Measurements from ENCODE around the gene GOLGA7B. TPM values are rescaled to one million over a fixed set of nuclear protein-coding genes. Genes with fewer than 3 reads are reported as not detected.

Gene GOLGA7B
- total RNA-seq, 1 experiment from 2014 or later, result not detected

DNA sequence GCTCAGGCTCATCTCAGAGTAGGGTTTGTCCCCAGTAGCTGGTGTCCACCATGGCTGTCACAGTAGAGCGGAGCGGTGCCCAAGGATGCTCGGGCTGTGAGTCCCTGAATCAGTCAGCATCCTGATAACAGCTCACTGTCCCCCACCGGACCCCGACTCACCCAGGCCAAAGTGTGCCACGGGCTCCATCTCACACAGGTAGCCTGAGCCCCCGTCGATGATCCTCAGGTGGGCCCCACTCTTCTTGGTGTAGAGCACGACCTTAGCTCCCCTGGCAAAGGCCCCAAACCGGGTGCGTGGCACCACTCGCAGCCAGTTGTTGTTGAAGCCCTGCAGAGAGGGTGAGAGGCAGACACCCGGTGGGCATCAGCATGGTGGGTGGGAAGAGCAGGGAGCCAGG, 45.4 kb downstream of the GOLGA7B start:
- no TSS peak for BruUV-seq (replicated peaks)
- intact Hi-C loops (cut with micrococcal nuclease), result no loop called here
- no peak overlapping the region for H3K4me3 Mint-ChIP-seq (ENCODE audit: unreplicated experiment)
- TF ChIP-seq CTCF (IDR thresholded peaks at IDR 0.05; ENCODE audit: unreplicated experiment), result no peak
- POLR2A ChIA-PET, result interaction anchor here (0.6 to 0.8 kb wide), 3 partner anchors 10 to 148 kb away, joined by 3 to 4 read pairs (median 3); no protein-coding TSS in a partner anchor
- H3K9me3 Mint-ChIP-seq (ENCODE audit: unreplicated experiment), result no peaks in the 10 kb centered on the region
- no peaks in the 10 kb centered on the region for H3K27me3 Mint-ChIP-seq (ENCODE audit: insufficient read depth, unreplicated experiment)
- H3K36me3 Mint-ChIP-seq (ENCODE audit: insufficient read depth, unreplicated experiment), result no peaks in the 10 kb centered on the region
- no peaks in the 10 kb centered on the region for H3K4me1 Mint-ChIP-seq (ENCODE audit: insufficient read depth, unreplicated experiment)
- CTCF ChIA-PET, result interaction anchor here (0.5 to 2.2 kb wide), 4 partner anchors 20 to 147 kb away, joined by 3 to 6 read pairs (median 4); no protein-coding TSS in a partner anchor
- no peak for DNase-seq (ENCODE audit: unreplicated experiment)
- H3K27ac Mint-ChIP-seq (ENCODE audit: low read depth, unreplicated experiment), result no peak overlapping the region

- DNase-seq (ENCODE audit: unreplicated experiment), result no peak
Observed at GRCh38 chr10:97895915-97896314, 46.3 kb downstream of the GOLGA7B start.

DNA sequence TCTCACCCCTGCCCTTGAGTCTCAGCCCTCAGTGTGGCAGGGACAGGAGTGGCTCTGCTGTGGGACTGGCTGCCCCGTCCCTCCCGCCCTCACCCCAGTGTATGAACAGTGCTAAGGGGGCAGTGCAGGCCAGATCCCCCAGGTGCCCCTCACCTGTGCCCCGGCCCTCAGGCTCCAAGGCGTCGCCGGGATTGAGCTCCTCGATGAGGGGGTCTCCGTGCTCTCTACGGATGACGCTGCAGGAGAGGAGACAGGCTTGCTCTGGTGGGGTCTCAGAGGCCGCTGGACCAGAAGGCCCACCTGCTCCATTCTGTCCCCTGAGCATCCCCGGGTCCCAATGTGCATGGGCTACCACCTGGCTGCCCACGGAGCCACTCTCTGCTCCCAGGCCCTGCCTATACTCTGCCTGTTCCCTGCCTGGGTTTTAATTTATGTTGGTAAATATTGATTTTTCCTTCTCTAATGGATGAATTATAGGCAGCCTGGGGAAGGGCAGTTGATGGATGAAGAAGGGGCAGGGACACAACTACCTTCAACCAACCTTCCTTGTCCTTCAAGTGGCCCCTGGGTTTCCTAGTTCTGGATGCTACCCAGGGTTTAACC, 47.2 kb downstream of the GOLGA7B start:
- H3K27me3 Mint-ChIP-seq (ENCODE audit: insufficient read depth, unreplicated experiment), result no peaks in the 10 kb centered on the region
- H3K4me1 Mint-ChIP-seq (ENCODE audit: insufficient read depth, unreplicated experiment), result no peaks in the 10 kb centered on the region
- no peaks in the 10 kb centered on the region for H3K9me3 Mint-ChIP-seq (ENCODE audit: unreplicated experiment)
- ChIA-PET CTCF (interaction anchor here (1.1 kb wide), 1 partner anchor 155 kb away, joined by 4 read pairs; no protein-coding TSS in a partner anchor), POLR2A (no interaction called here)
- no peak for DNase-seq (ENCODE audit: unreplicated experiment)
- intact Hi-C loops (cut with micrococcal nuclease), result no loop called here
- no peak overlapping the region for H3K4me3 Mint-ChIP-seq (ENCODE audit: unreplicated experiment)
- H3K27ac Mint-ChIP-seq (ENCODE audit: low read depth, unreplicated experiment), result no peak overlapping the region
- no TSS peak for BruUV-seq (replicated peaks)
- no peaks in the 10 kb centered on the region for H3K36me3 Mint-ChIP-seq (ENCODE audit: insufficient read depth, unreplicated experiment)
- TF ChIP-seq CTCF (IDR thresholded peaks at IDR 0.05; ENCODE audit: unreplicated experiment), result no peak

More at GRCh38 chr10:97895915-97896314, 46.3 kb downstream of the GOLGA7B start:
- POLR2A ChIA-PET, result no interaction called here
- intact Hi-C loops (cut with micrococcal nuclease), result no loop called here
- H3K4me1 Mint-ChIP-seq (ENCODE audit: insufficient read depth, unreplicated experiment), result no peaks in the 10 kb centered on the region
- CTCF ChIA-PET, result interaction anchor here (1.1 kb wide), 1 partner anchor 156 kb away, joined by 4 read pairs; no protein-coding TSS in a partner anchor
- no peaks in the 10 kb centered on the region for H3K9me3 Mint-ChIP-seq (ENCODE audit: unreplicated experiment)
- no peaks in the 10 kb centered on the region for H3K36me3 Mint-ChIP-seq (ENCODE audit: insufficient read depth, unreplicated experiment)
- no peak for TF ChIP-seq CTCF (IDR thresholded peaks at IDR 0.05; ENCODE audit: unreplicated experiment)
- no TSS peak for BruUV-seq (replicated peaks)
- no peak overlapping the region for H3K4me3 Mint-ChIP-seq (ENCODE audit: unreplicated experiment)
- no peaks in the 10 kb centered on the region for H3K27me3 Mint-ChIP-seq (ENCODE audit: insufficient read depth, unreplicated experiment)
- no peak overlapping the region for H3K27ac Mint-ChIP-seq (ENCODE audit: low read depth, unreplicated experiment)

- TF ChIP-seq CTCF (IDR thresholded peaks at IDR 0.05; ENCODE audit: unreplicated experiment), result no peak
- Mint-ChIP-seq H3K36me3 (ENCODE audit: insufficient read depth, unreplicated experiment) (no peaks in the 10 kb centered on the region), H3K27me3 (ENCODE audit: insufficient read depth, unreplicated experiment) (no peaks in the 10 kb centered on the region), H3K27ac (ENCODE audit: low read depth, unreplicated experiment) (no peak overlapping the region), H3K4me3 (ENCODE audit: unreplicated experiment) (no peak overlapping the region), H3K9me3 (ENCODE audit: unreplicated experiment) (no peaks in the 10 kb centered on the region), H3K4me1 (ENCODE audit: insufficient read depth, unreplicated experiment) (no peaks in the 10 kb centered on the region)
- no TSS peak for BruUV-seq (replicated peaks)
- intact Hi-C loops (cut with micrococcal nuclease), result no loop called here
- POLR2A ChIA-PET, result no interaction called here
- no peak for DNase-seq (ENCODE audit: unreplicated experiment)
- CTCF ChIA-PET, result interaction anchor here (0.6 to 2.2 kb wide), 8 partner anchors 9 to 1537 kb away, joined by 3 to 7 read pairs (median 4); no protein-coding TSS in a partner anchor
Observed at GRCh38 chr10:97898429-97898828, 48.8 kb downstream of the GOLGA7B start.
